Osteocyte (in vitro differentiated cells): ENCODE measurements around the gene PON1. TPM values are rescaled to one million over a fixed set of nuclear protein-coding genes. Genes with fewer than 3 reads are reported as not detected.

Experiments
- DNase-seq: peaks from one replicate; pipeline ENCODE4 v3.0.0; 2021; ENCODE audit warnings: mixed read lengths; ENCODE audit not compliant: unreplicated experiment; ENCODE audit errors: extremely low spot score
- H3K27ac Mint-ChIP-seq: one replicate; pipeline ENCODE4 v1.8.0; 2021; ENCODE audit warnings: mild to moderate bottlenecking, mixed read lengths; ENCODE audit not compliant: unreplicated experiment
- H3K27me3 Mint-ChIP-seq: one replicate; pipeline ENCODE4 v1.8.0; 2021; ENCODE audit warnings: mixed read lengths; ENCODE audit not compliant: unreplicated experiment
- H3K36me3 Mint-ChIP-seq: one replicate; pipeline ENCODE4 v1.8.0; 2021; ENCODE audit warnings: mixed read lengths; ENCODE audit not compliant: unreplicated experiment
- H3K4me1 Mint-ChIP-seq: one replicate; pipeline ENCODE4 v1.8.0; 2021; ENCODE audit warnings: mixed read lengths; ENCODE audit not compliant: unreplicated experiment
- H3K4me3 Mint-ChIP-seq: one replicate; pipeline ENCODE4 v1.8.0; 2021; ENCODE audit warnings: mild to moderate bottlenecking, moderate library complexity, mixed read lengths; ENCODE audit not compliant: unreplicated experiment
- H3K9me3 Mint-ChIP-seq: one replicate; pipeline ENCODE4 v1.8.0; 2021; ENCODE audit warnings: mixed read lengths; ENCODE audit not compliant: unreplicated experiment
- total RNA-seq: library from RNA; stranded (reverse); gene quantifications from 2 replicates; pipeline ENCODE4 v1.2.1, GENCODE V29; 2021
- TF ChIP-seq, protein P1 (sequence below): fragments of 200-600 bp; sonication (generic); IDR thresholded peaks from 2 replicates; pipeline ENCODE4 v1.5.0; 2021; ENCODE audit warnings: antibody characterized with exemption, mild to moderate bottlenecking, moderate library complexity

Gene PON1
- total RNA-seq, 1 donor from 2014 or later, result not detected

DNA sequence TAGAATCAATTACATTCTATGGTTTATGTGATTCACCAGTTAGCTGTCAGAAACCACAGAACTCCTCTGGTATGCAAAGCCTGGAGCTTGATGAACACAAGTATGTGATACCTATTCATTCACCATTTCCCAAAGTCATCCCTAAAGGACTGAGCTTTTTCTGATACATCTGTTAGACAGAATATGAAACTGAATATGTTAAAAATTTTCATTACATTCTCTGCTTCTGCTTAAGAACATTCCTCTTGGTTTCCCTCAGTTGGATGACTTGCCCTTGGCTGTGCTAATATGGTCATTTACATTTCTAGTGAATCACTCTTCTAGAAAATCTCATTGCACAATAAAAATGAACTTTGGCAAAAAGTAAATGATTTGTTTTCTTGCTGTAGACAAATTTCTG is 10.8 kb upstream of the PON1 start:
- H3K9me3 Mint-ChIP-seq, result no peaks in the 10 kb centered on the region
- H3K36me3 Mint-ChIP-seq, result no peaks in the 10 kb centered on the region
- TF ChIP-seq, protein P1, sequence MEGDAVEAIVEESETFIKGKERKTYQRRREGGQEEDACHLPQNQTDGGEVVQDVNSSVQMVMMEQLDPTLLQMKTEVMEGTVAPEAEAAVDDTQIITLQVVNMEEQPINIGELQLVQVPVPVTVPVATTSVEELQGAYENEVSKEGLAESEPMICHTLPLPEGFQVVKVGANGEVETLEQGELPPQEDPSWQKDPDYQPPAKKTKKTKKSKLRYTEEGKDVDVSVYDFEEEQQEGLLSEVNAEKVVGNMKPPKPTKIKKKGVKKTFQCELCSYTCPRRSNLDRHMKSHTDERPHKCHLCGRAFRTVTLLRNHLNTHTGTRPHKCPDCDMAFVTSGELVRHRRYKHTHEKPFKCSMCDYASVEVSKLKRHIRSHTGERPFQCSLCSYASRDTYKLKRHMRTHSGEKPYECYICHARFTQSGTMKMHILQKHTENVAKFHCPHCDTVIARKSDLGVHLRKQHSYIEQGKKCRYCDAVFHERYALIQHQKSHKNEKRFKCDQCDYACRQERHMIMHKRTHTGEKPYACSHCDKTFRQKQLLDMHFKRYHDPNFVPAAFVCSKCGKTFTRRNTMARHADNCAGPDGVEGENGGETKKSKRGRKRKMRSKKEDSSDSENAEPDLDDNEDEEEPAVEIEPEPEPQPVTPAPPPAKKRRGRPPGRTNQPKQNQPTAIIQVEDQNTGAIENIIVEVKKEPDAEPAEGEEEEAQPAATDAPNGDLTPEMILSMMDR, result no peak
- no peak for DNase-seq
- H3K27me3 Mint-ChIP-seq, result peaks cover 13% of the 10 kb centered on the region
- peaks cover 3% of the 10 kb centered on the region for H3K4me1 Mint-ChIP-seq
- no peak overlapping the region for H3K27ac Mint-ChIP-seq
- no peak overlapping the region for H3K4me3 Mint-ChIP-seq

DNA sequence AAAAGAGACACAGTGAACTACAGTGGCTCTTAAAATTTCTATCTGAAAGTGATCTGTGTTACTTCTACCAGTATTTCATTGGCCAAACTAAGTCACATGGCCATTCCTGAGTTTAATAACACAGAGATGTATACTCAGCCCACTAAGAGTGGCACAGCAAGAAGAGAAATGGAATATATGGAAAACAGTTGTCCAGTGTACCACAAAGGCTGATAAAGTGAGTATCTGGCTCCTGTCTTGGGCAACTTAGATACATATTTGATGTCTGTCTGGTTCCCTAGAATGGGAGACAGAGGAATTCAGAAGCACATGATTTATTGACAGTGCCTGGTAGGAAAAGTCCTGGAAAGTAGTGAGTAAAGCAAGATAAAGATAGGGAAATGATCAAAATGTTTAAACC is 10.1 kb upstream of the PON1 start:
- no peaks in the 10 kb centered on the region for H3K36me3 Mint-ChIP-seq
- peaks cover 13% of the 10 kb centered on the region for H3K27me3 Mint-ChIP-seq
- DNase-seq, result no peak
- H3K27ac Mint-ChIP-seq, result no peak overlapping the region
- TF ChIP-seq, protein P1, result no peak
- H3K4me1 Mint-ChIP-seq, result peaks cover 5% of the 10 kb centered on the region
- H3K4me3 Mint-ChIP-seq, result no peak overlapping the region
- H3K9me3 Mint-ChIP-seq, result no peaks in the 10 kb centered on the region

DNA sequence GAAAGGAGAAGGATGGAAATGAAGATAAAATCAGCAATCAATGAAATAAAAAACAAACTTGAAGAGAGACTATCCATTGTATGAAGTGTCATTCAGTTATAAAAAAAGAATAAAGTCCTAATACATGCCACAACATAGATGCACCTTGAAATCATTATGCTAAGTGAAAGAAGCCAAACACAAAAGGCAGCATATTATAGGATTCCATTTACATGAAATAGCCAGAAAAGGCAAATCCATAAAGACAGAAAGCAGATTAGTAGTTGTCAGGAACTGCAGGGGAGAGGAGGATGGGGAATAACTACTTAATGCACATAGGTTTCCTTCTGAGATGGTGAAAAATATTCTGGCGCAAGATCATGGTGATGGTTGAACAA is 6.6 kb upstream of the PON1 start:
- no peak for DNase-seq
- Mint-ChIP-seq H3K36me3 (no peaks in the 10 kb centered on the region), H3K27me3 (peaks cover 23% of the 10 kb centered on the region)

DNA sequence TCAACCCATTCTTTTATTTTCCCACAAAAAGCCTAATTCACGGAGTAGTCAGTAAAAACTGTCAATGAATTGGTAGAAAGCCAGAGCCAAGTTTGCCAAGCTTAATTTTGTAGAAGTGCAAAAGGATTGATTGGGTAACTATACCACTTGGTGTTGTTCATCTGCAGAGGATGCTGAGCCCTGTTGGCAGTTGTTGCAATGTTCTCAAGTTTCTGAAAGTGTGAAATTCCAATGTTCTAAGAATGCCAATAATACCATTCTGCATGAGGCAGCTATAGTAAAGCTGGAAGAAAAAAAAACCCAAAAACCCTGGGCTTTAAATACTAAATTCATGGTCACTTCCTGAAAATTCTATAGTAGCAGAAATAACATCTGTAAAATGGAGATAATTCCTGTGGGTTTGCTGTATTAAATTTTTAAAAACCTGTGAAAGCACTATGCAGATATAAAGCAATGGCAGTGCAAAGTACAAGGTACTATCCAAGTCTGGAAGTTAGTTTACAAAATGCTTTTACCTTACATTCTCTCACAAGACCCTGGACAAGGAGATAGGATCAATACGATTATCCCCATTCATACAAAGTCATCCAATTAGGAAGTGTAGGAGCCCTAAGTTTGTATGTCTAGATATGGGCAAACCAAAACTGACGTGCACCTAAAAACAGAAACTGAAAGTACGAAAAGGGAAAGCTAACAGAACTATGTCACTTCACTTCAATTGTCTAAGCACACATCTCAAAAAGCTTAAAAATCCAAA is 6.0 kb upstream of the PON1 start:
- Mint-ChIP-seq H3K4me1 (peaks cover 5% of the 10 kb centered on the region), H3K4me3 (peak overlapping the region; percentile 3), H3K36me3 (no peaks in the 10 kb centered on the region), H3K27me3 (peaks cover 26% of the 10 kb centered on the region), H3K9me3 (no peaks in the 10 kb centered on the region), H3K27ac (no peak overlapping the region)
- TF ChIP-seq, protein P1, result no peak
- no peak for DNase-seq

More for the DNA sequence above, 6.6 kb upstream of the PON1 start:
- Mint-ChIP-seq H3K27ac (no peak overlapping the region), H3K4me3 (peak overlapping the region; percentile 3), H3K9me3 (no peaks in the 10 kb centered on the region), H3K4me1 (peaks cover 5% of the 10 kb centered on the region)
- TF ChIP-seq, protein P1, result no peak

DNA sequence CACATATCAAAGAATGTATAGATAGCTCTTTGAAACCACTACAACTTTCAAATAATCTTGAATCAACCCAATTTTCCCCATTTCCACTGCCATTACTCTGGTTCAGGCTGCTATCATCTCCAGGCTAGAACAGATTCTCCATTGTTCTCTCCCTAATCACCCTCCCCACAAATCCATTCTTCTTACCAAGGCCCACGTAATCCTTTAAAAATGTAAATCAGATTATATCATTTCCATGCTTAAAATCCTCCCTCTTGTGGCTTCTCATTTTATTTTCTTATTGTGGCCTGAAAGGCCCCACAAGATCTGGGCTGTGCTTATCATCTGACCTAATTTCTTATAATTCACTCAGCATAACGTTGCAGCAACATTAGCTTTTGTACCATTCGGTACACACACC is 3.0 kb upstream of the PON1 start:
- Mint-ChIP-seq H3K9me3 (no peaks in the 10 kb centered on the region), H3K27ac (no peak overlapping the region), H3K27me3 (peaks cover 31% of the 10 kb centered on the region), H3K4me1 (peaks cover 5% of the 10 kb centered on the region), H3K4me3 (no peak overlapping the region), H3K36me3 (no peaks in the 10 kb centered on the region)
- no peak for DNase-seq
- TF ChIP-seq, protein P1, result no peak
